PC-3 (cell line): ENCODE data around the gene C12orf54. TPM values are rescaled to one million over a fixed set of nuclear protein-coding genes. Genes with fewer than 3 reads are reported as not detected.

Experiments used
- ATAC-seq: fragments of 200-7000 bp; cut with Tn5 transposase; 2 replicates; pipeline ENCODE4 v1.9.1; 2020; ENCODE audit warnings: mild to moderate bottlenecking, moderate library complexity
- BruUV-seq: library from RNA; stranded (reverse); fragments of 400-500 nt; replicated peaks from 2 replicates; lab custom pipeline; 2021; lab: Mats Ljungman, UMichigan
- CTCF ChIA-PET: fragments of 300-600 bp; sonication (Branson Sonifier 250); formaldehyde crosslinking; loops from one replicate; lab custom pipeline; 2022; ENCODE audit warnings: antibody characterized with exemption; lab: Charles Lee
- POLR2A ChIA-PET: fragments of 300-600 bp; sonication (Branson Sonifier 250); formaldehyde crosslinking; loops from one replicate; lab custom pipeline; 2022; ENCODE audit warnings: antibody characterized with exemption; ENCODE audit not compliant: unreplicated experiment; lab: Charles Lee
- DNase-seq: peaks from one replicate; pipeline ENCODE4 v3.0.0-alpha.2; 2015
- H2AFZ ChIP-seq: fragments of 300-600 bp; sonication (generic); 2 replicates; pipeline ENCODE4 v1.6.0; 2016; ENCODE audit warnings: antibody characterized with exemption, low read length
- H3F3A ChIP-seq: fragments of 300-600 bp; sonication (generic); one replicate; pipeline ENCODE4 v1.6.0; 2017; ENCODE audit warnings: antibody characterized with exemption, low read length, control low read depth, mild to moderate bottlenecking; ENCODE audit not compliant: unreplicated experiment
- H3K27ac ChIP-seq: fragments of 300-600 bp; sonication (generic); 2 replicates; pipeline ENCODE4 v1.5.1; 2016; ENCODE audit warnings: mild to moderate bottlenecking, low read length
- H3K27me3 ChIP-seq: fragments of 300-600 bp; sonication (generic); 2 replicates; pipeline ENCODE4 v1.6.1; 2016; ENCODE audit warnings: low read length, mixed read lengths
- H3K36me3 ChIP-seq: fragments of 300-600 bp; sonication (generic); 2 replicates; pipeline ENCODE4 v1.6.1; 2016; ENCODE audit warnings: low read depth, mixed run types, low read length, mixed read lengths
- H3K4me1 ChIP-seq: fragments of 300-600 bp; sonication (generic); 2 replicates; pipeline ENCODE4 v1.5.1; 2016; ENCODE audit warnings: low read length; ENCODE audit not compliant: insufficient read depth
- H3K4me2 ChIP-seq: fragments of 300-600 bp; sonication (generic); 2 replicates; pipeline ENCODE4 v1.6.0; 2016; ENCODE audit warnings: low read length
- H3K4me3 ChIP-seq: fragments of 300-600 bp; sonication (generic); 2 replicates; pipeline ENCODE4 v1.5.1; 2016; ENCODE audit warnings: mild to moderate bottlenecking, low read length, mixed read lengths
- H3K79me2 ChIP-seq: fragments of 300-600 bp; sonication (generic); 2 replicates; pipeline ENCODE4 v1.6.1; 2017; ENCODE audit warnings: low read length, mixed read lengths
- H3K9ac ChIP-seq: fragments of 300-600 bp; sonication (generic); 2 replicates; pipeline ENCODE4 v1.6.0; 2016; ENCODE audit warnings: mild to moderate bottlenecking, low read length
- H3K9me2 ChIP-seq: fragments of 300-600 bp; sonication (generic); replicated peaks from 2 replicates; pipeline ENCODE4 v1.6.1; 2016; ENCODE audit warnings: mixed run types, low read length, mixed read lengths
- H3K9me3 ChIP-seq: fragments of 300-600 bp; sonication (generic); 2 replicates; pipeline ENCODE4 v1.6.1; 2016; ENCODE audit warnings: low read length, mixed read lengths
- H4K20me1 ChIP-seq: fragments of 300-600 bp; sonication (generic); 2 replicates; pipeline ENCODE4 v1.6.1; 2016; ENCODE audit warnings: low read length, mixed read lengths
- CTCF ChIP-seq: fragments of 300-600 bp; sonication (generic); conservative IDR thresholded peaks from 2 replicates; pipeline ENCODE4 v1.5.1; 2017; ENCODE audit warnings: antibody characterized with exemption, low read depth, mild to moderate bottlenecking, low read length
- EZH2 ChIP-seq: fragments of 300-600 bp; sonication (generic); IDR thresholded peaks from one replicate; pipeline ENCODE4 v1.6.1; 2017; ENCODE audit warnings: antibody characterized with exemption, mild to moderate bottlenecking, low read length; ENCODE audit not compliant: unreplicated experiment
- EZH2phosphoT487 ChIP-seq: fragments of 300-600 bp; sonication (generic); IDR thresholded peaks from 2 replicates; pipeline ENCODE4 v1.6.1; 2018; ENCODE audit warnings: mild to moderate bottlenecking, antibody characterized with exemption, low read length, borderline replicate concordance
- intact Hi-C: fragments of 100-400 bp; cut with micrococcal nuclease; formaldehyde crosslinking; loops from 2 replicates; pipeline ENCODE4 v1.9.0; 2023
- total RNA-seq: library from RNA; depleted of rRNA; stranded (reverse); fragments of >200 nt; gene quantifications from 2 replicates; pipeline ENCODE4 v1.2.3, GENCODE V29; 2014

Gene C12orf54
- total RNA-seq, 1 experiment from 2014 or later = not detected

- H3K79me2 ChIP-seq = no peaks in the 10 kb centered on the region
- H3K9me2 ChIP-seq = no peaks in the 10 kb centered on the region
- H3K9me3 ChIP-seq = no peaks in the 10 kb centered on the region
- CTCF ChIA-PET = no interaction called here
- H3K9ac ChIP-seq = no peak overlapping the region
- peaks cover 82% of the 10 kb centered on the region for H3K27me3 ChIP-seq
- no peak for TF ChIP-seq CTCF
- H4K20me1 ChIP-seq = no peaks in the 10 kb centered on the region
- no peak overlapping the region for H3K27ac ChIP-seq
- no peak for ATAC-seq
- BruUV-seq = no TSS peak
- H3K36me3 ChIP-seq = no peaks in the 10 kb centered on the region
- H3K4me2 ChIP-seq = no peak overlapping the region
- intact Hi-C loops = no loop called here
- no peaks in the 10 kb centered on the region for H3K4me1 ChIP-seq
- POLR2A ChIA-PET = no interaction called here
- no peaks in the 10 kb centered on the region for H3F3A ChIP-seq
- H2AFZ ChIP-seq = no peak overlapping the region
- no peak for DNase-seq
- H3K4me3 ChIP-seq = no peak overlapping the region
Observed at GRCh38 chr12:48527891-48528670, 45.8 kb downstream of the C12orf54 start.

GRCh38 chr12:48532601-48533000 lies 50.3 kb downstream of the C12orf54 start:
- BruUV-seq = no TSS peak
- no peak for DNase-seq
- H3K4me3 ChIP-seq = no peak overlapping the region
- H3K27ac ChIP-seq = no peak overlapping the region
- no peaks in the 10 kb centered on the region for H3K79me2 ChIP-seq
- H3K4me1 ChIP-seq = no peaks in the 10 kb centered on the region
- ATAC-seq = no peak
- CTCF ChIA-PET = interaction anchor here (0.6 kb wide), 1 partner anchor 141 kb away, joined by 8 read pairs; no protein-coding TSS in a partner anchor
- no peak for TF ChIP-seq EZH2phosphoT487
- TF ChIP-seq CTCF = no peak
- no peak for TF ChIP-seq EZH2
- POLR2A ChIA-PET = no interaction called here
- H3K4me2 ChIP-seq = no peak overlapping the region
- no peak overlapping the region for H2AFZ ChIP-seq
- no peaks in the 10 kb centered on the region for H3F3A ChIP-seq
- H3K9me3 ChIP-seq = no peaks in the 10 kb centered on the region
- intact Hi-C loops = no loop called here
- H3K9ac ChIP-seq = no peak overlapping the region
- no peaks in the 10 kb centered on the region for H3K36me3 ChIP-seq
- no peaks in the 10 kb centered on the region for H4K20me1 ChIP-seq
- no peaks in the 10 kb centered on the region for H3K9me2 ChIP-seq
- H3K27me3 ChIP-seq = peaks cover 43% of the 10 kb centered on the region

GRCh38 chr12:48536602-48537001 lies 54.3 kb downstream of the C12orf54 start:
- Histone ChIP-seq H3K79me2 (no peaks in the 10 kb centered on the region), H3K27me3 (peaks cover 8% of the 10 kb centered on the region), H3K9ac (no peak overlapping the region), H3K4me3 (no peak overlapping the region), H3K4me1 (peaks cover 6% of the 10 kb centered on the region), H2AFZ (no peak overlapping the region), H4K20me1 (no peaks in the 10 kb centered on the region), H3K9me2 (no peaks in the 10 kb centered on the region), H3K27ac (no peak overlapping the region), H3F3A (no peaks in the 10 kb centered on the region), H3K4me2 (no peak overlapping the region), H3K36me3 (no peaks in the 10 kb centered on the region), H3K9me3 (no peaks in the 10 kb centered on the region)
- no peak for DNase-seq
- intact Hi-C loops = no loop called here
- BruUV-seq = no TSS peak
- POLR2A ChIA-PET = no interaction called here
- TF ChIP-seq CTCF (no peak), EZH2phosphoT487 (no peak), EZH2 (no peak)
- ATAC-seq = no peak
- CTCF ChIA-PET = no interaction called here
